Stomach smooth muscle (tissue), 2 donors: ENCODE results near the gene SLC44A1.
A peak's percentile ranks its signal among the peaks of the same experiment; 100 is the strongest.

Experiments
- H3K27ac ChIP-seq: one replicate; pipeline ENCODE4 v1.7.0; 2013; ENCODE audit warnings: mild to moderate bottlenecking, low read length, inconsistent platforms
- H3K27me3 ChIP-seq, 2 donors: one replicate each; pipeline ENCODE4 v1.7.0; 2013; ENCODE audit warnings: low read length in 2 of 2; ENCODE audit not compliant: insufficient read depth in 2 of 2, control insufficient read depth in 1 of 2
- H3K36me3 ChIP-seq, 2 donors: one replicate each; pipeline ENCODE4 v1.7.0; 2013; ENCODE audit warnings: low read length in 2 of 2; ENCODE audit not compliant: control insufficient read depth in 2 of 2, insufficient read depth in 2 of 2
- H3K4me1 ChIP-seq: one replicate; pipeline ENCODE4 v1.7.0; 2013; ENCODE audit warnings: low read length; ENCODE audit not compliant: control insufficient read depth, insufficient read depth
- H3K4me3 ChIP-seq, 2 donors: one replicate each; pipeline ENCODE4 v1.7.0; 2013; ENCODE audit warnings: low read length in 2 of 2
- H3K9ac ChIP-seq, 2 donors: one replicate each; pipeline ENCODE4 v1.7.0; 2013; ENCODE audit warnings: low read length in 2 of 2, mild to moderate bottlenecking in 1 of 2
- H3K9me3 ChIP-seq, 2 donors: one replicate each; pipeline ENCODE4 v1.7.0; 2013; ENCODE audit warnings: low read length in 2 of 2; ENCODE audit not compliant: control insufficient read depth in 2 of 2
- donor health status: healthy.
- donor health status: Pancreatic carcinoma.

SLC44A1 gene

DNA sequence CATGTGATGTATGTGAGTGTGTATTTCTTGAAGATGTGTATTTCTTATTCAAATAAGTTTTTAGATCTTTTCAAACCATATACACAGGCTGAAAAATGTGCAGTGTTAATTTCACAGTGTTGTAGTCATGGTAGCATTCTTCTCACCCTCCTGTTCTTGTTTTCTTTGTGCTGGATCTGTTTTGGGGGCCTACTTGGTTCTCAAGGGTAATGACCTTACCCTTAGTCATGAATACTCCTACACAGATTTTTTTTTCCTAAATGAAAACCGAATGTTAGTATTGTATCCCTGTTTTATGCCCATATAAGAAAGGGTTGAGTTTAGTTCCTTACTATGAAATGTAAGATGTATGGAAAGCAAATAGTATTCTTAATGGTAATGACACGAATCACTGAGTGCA is 88.0 kb downstream of the SLC44A1 start:
- no peaks in the 10 kb centered on the region for H3K4me1 ChIP-seq
- H3K9ac ChIP-seq: no peak overlapping the region
- no peaks in the 10 kb centered on the region for H3K27me3 ChIP-seq
- H3K9me3 ChIP-seq: no peaks in the 10 kb centered on the region
- peaks cover 5 to 6% of the 10 kb centered on the region in 2 donors for H3K36me3 ChIP-seq
- no peak overlapping the region for H3K4me3 ChIP-seq
- H3K27ac ChIP-seq: no peak overlapping the region

DNA sequence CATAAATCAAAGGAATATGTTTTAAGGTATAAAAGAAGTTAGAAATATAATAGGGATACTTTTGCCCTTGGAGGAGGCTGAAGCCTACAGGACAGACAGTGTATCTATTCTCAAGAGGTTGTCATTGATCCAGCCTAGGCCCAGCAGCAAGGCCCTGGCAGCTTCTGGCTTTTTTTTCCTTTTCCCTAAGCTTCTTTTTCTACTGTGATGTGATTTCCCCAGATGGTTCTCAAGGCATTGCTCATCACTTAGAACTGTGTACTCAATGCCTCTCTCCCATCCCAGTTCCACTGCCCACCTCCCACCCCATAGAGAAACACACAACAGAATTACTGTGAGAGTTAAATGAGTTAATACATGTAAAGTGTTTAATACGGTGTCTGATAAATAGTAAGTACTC is 88.6 kb downstream of the SLC44A1 start:
- H3K27me3 ChIP-seq: no peaks in the 10 kb centered on the region
- H3K4me3 ChIP-seq: no peak overlapping the region
- H3K27ac ChIP-seq: no peak overlapping the region
- no peak overlapping the region for H3K9ac ChIP-seq
- no peaks in the 10 kb centered on the region for H3K4me1 ChIP-seq
- H3K9me3 ChIP-seq: no peaks in the 10 kb centered on the region
- H3K36me3 ChIP-seq: peaks cover 5 to 6% of the 10 kb centered on the region in 2 donors

DNA sequence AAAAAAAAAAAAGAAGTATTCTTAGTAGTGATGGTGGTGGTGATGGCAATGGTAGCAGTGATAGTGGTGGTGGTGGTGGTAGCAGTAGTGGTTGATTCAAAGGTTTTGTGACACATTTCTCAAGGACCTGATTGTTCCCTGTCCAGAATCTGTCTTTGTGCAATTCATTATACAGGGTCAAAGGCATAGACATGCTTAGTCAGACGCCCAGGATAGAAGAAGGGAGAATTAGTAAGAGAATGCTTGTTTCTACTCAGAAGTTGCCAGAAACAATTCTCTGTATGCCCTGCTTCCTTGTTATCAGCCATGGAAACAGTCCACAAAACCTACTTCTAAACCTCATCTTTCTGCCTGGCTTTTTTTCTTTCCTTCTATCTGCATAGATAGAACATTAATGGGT is 89.4 kb downstream of the SLC44A1 start:
- Histone ChIP-seq H3K4me1 (no peaks in the 10 kb centered on the region), H3K27ac (no peak overlapping the region), H3K36me3 (peaks cover 6 to 8% of the 10 kb centered on the region in 2 donors), H3K9ac (no peak overlapping the region), H3K4me3 (no peak overlapping the region), H3K27me3 (no peaks in the 10 kb centered on the region), H3K9me3 (no peaks in the 10 kb centered on the region)

DNA sequence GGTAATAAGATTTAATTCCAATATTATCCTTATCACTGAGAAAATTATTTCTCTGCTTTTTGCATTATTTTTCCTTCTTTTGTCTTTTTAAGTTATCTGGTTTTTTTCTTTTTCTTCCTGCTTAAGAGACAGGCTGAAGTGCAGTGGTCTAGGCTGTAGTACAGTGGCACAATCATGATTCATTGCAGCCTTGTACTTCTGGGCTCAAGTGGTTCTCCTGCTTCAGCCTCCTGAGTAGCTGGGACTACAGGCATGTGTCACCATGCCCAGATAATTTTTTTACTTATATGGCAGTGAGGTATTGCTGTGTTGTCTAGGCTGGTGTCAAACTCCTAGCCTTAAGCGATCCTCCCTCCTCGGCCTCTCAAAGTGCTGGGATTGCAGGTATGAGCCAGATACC is 93.9 kb downstream of the SLC44A1 start:
- Histone ChIP-seq H3K27ac (no peak overlapping the region), H3K9me3 (no peaks in the 10 kb centered on the region), H3K9ac (no peak overlapping the region), H3K27me3 (no peaks in the 10 kb centered on the region), H3K36me3 (peaks cover 6 to 8% of the 10 kb centered on the region in 2 donors), H3K4me1 (no peaks in the 10 kb centered on the region), H3K4me3 (no peak overlapping the region)

DNA sequence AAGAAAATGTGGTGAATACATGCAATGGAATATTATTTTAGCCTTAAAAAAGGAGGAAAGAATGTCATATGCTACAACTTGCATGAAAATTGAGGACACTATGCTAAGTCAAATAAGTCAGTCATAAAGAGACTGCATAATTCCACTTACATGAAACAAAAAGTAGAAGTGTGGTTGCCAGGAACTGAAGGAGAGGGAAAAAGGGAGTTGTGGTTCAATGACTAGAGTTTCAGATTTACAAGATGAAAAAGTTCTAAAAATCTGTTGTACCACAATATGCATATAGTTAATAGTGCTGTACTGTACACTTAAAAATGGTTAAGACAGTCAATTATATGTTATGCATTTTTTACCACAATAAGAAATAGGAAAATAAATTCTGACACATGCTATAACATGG is 95.4 kb downstream of the SLC44A1 start:
- no peaks in the 10 kb centered on the region for H3K27me3 ChIP-seq
- no peak overlapping the region for H3K27ac ChIP-seq
- no peak overlapping the region for H3K4me3 ChIP-seq
- no peak overlapping the region for H3K9ac ChIP-seq
- H3K4me1 ChIP-seq: no peaks in the 10 kb centered on the region
- no peaks in the 10 kb centered on the region for H3K9me3 ChIP-seq
- peaks cover 6 to 8% of the 10 kb centered on the region in 2 donors for H3K36me3 ChIP-seq

DNA sequence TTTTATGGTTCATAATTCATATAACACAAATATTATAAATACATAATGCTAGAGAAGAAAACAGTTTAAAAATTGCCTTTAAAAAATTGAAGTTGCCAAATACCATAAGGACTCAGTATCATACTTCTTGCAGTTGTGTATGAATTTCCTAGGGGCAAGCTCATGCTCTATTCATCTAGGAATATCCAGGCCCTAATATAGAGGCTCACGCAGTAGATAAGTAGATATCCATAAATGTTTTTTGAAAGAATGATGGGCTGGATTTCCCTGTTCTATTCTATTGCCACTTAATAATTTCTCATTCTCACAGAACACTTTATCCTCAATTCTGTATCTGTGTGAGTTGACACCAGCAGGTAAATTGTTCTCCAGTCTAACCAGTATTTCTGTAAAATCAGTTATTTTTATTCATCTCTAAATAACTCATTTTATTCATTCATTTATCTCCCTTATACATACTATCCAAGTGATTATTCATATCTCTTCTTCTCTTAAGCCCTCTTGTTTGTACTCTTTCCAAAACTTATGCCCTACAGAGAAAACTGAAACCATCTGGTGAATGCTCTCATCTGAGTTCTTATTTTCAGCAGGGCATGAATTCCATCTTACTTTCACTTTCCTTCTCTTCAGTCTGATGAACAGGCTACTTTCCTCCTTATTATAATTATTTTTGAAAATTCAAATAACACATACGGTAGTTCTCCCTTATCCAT is 97.1 kb downstream of the SLC44A1 start:
- Histone ChIP-seq H3K36me3 (peaks cover 3 to 4% of the 10 kb centered on the region in 2 donors), H3K27ac (no peak overlapping the region), H3K4me3 (peak overlapping the region; percentile 15 to 31), H3K4me1 (no peaks in the 10 kb centered on the region), H3K9me3 (no peaks in the 10 kb centered on the region), H3K9ac (peak overlapping the region in 1 of 2 donors; percentile 22), H3K27me3 (no peaks in the 10 kb centered on the region)

DNA sequence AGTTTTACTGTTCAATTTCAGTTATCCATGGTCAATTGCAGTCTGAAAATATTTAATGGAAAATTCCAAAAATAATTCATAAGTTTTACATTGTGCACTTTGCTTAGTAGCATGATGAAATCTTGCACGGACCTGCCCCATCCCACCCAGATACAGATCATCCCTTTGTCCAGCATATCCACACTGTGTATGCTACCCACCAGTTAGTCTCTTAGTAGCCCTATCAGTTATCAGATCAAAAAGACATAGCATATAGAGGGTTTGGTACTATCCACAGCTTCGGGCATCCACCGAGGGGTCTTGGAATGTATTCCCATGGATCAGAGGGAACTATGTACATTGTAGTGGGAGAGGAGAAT is 97.7 kb downstream of the SLC44A1 start:
- Histone ChIP-seq H3K27ac (no peak overlapping the region), H3K9ac (no peak overlapping the region), H3K4me3 (peak overlapping the region; percentile 15 to 31), H3K27me3 (no peaks in the 10 kb centered on the region), H3K36me3 (peaks cover 0 to 2% of the 10 kb centered on the region in 2 donors), H3K4me1 (no peaks in the 10 kb centered on the region), H3K9me3 (no peaks in the 10 kb centered on the region)

DNA sequence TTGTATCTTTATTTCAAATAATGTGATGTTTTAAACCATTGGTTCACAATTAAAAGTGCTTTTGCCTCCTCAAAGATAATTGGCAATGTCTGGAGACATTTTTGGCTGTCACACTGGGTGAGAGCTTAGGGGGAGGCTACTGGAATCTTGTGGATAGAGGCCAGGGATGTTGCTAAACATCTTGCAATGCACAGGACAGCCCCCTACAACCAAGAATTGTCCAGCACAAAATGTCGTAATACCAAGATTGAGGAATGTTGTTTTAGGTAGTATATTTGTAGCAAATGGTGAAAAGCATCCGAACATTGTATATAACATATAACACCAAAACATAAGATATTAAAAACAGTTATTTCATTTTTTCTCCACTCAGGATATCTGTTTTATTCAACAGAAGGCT is 99.8 kb downstream of the SLC44A1 start:
- no peaks in the 10 kb centered on the region for H3K36me3 ChIP-seq
- H3K27ac ChIP-seq: no peak overlapping the region
- H3K4me1 ChIP-seq: no peaks in the 10 kb centered on the region
- no peaks in the 10 kb centered on the region for H3K9me3 ChIP-seq
- no peak overlapping the region for H3K9ac ChIP-seq
- H3K27me3 ChIP-seq: no peaks in the 10 kb centered on the region
- no peak overlapping the region for H3K4me3 ChIP-seq

DNA sequence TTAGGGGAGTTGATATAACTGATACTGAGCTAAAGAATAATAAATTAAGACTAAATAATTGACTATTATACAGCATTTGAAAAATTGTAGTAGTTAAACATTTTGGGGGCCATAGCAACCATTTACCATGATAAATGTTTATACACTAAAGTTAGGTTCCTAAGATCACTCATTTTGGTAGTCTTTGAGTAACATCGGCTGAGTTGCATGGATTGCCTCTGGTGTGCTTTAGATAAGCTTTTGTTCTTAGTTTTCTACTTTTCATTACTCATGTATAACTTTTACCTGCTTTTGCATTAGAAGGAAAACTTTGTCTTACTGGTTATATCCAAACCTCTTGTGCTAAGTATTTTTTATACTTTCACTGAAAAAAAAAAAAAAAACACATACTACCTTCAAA is 101.2 kb downstream of the SLC44A1 start:
- Histone ChIP-seq H3K9ac (no peak overlapping the region), H3K9me3 (no peaks in the 10 kb centered on the region), H3K4me3 (no peak overlapping the region), H3K27ac (no peak overlapping the region), H3K36me3 (no peaks in the 10 kb centered on the region), H3K4me1 (no peaks in the 10 kb centered on the region), H3K27me3 (no peaks in the 10 kb centered on the region)

DNA sequence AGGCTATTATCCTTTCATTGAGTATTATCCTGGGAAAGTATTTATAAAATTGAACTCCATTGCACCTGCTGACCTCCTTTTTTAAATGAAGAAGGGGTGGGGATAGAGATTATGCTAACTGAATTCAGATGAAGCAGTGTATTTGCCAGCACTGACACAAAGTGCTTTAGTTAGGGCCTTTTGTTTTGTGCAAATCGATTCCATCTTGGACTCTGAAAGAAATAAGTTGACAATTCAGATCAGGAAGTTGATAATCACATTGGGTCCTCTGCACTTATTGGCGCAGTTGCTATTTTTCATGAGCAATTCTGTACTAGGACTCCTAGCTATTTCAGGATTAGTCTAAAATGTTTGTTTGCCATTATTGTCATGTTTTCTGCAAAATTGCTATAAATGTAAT is 101.8 kb downstream of the SLC44A1 start:
- no peaks in the 10 kb centered on the region for H3K27me3 ChIP-seq
- H3K9me3 ChIP-seq: no peaks in the 10 kb centered on the region
- H3K4me3 ChIP-seq: no peak overlapping the region
- H3K9ac ChIP-seq: no peak overlapping the region
- no peaks in the 10 kb centered on the region for H3K4me1 ChIP-seq
- no peak overlapping the region for H3K27ac ChIP-seq
- H3K36me3 ChIP-seq: no peaks in the 10 kb centered on the region

DNA sequence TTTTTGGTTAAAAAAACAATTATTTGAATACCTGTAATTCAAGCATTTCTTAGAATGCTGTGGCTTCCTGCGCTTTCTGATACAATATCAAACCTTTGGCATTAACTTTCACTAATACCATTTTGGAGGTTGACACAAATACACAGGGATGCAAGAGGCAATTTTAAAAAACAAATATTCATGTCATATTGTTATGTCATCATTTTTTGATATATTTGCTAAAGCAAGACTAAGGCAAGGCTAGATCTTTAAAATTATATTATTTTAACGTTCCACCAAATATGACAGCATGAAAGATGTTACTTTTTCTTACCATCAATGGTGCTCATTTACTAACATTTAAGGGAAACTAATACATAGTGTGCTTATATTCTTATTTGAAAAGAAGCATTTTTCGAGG is 110.0 kb downstream of the SLC44A1 start:
- H3K9me3 ChIP-seq: no peaks in the 10 kb centered on the region
- H3K36me3 ChIP-seq: no peaks in the 10 kb centered on the region
- no peaks in the 10 kb centered on the region for H3K4me1 ChIP-seq
- no peak overlapping the region for H3K4me3 ChIP-seq
- no peak overlapping the region for H3K27ac ChIP-seq
- H3K27me3 ChIP-seq: no peaks in the 10 kb centered on the region
- no peak overlapping the region for H3K9ac ChIP-seq
